GM12891 (cell line): ENCODE data around the gene ADAM10.

Experiments
- DNase-seq: peaks from one replicate; pipeline ENCODE4 v3.0.0; 2011; ENCODE audit warnings: low spot score; ENCODE audit not compliant: insufficient read length
- FAIRE-seq: peaks from 2 replicates; lab custom pipeline; 2011; peaks lifted over from hg19 to GRCh38; lab: Jason Lieb, UNC
- PAX5 ChIP-seq: IDR thresholded peaks from 2 replicates; pipeline ENCODE4 v1.6.1; 2011; ENCODE audit warnings: low read length, moderate library complexity, mild to moderate bottlenecking; ENCODE audit not compliant: insufficient read depth, severe bottlenecking
- POLR2A ChIP-seq: IDR thresholded peaks from 2 replicates; pipeline ENCODE4 v1.6.1; 2011; ENCODE audit warnings: low read depth, low read length, control low read depth
- POLR2AphosphoS5 ChIP-seq: IDR thresholded peaks from 2 replicates; pipeline ENCODE4 v1.6.1; 2011; ENCODE audit warnings: low read depth, low read length, control low read depth
- POU2F2 ChIP-seq: IDR thresholded peaks from 2 replicates; pipeline ENCODE4 v1.6.1; 2011; ENCODE audit warnings: low read depth, mild to moderate bottlenecking, control low read depth, low read length, moderate library complexity
- SPI1 ChIP-seq: IDR thresholded peaks from 2 replicates; pipeline ENCODE4 v1.6.1; 2011; ENCODE audit warnings: low read depth, low read length, control low read depth
- TAF1 ChIP-seq: IDR thresholded peaks from 2 replicates; pipeline ENCODE4 v1.6.1; 2011; ENCODE audit warnings: low read depth, low read length, control low read depth

Gene ADAM10

DNA sequence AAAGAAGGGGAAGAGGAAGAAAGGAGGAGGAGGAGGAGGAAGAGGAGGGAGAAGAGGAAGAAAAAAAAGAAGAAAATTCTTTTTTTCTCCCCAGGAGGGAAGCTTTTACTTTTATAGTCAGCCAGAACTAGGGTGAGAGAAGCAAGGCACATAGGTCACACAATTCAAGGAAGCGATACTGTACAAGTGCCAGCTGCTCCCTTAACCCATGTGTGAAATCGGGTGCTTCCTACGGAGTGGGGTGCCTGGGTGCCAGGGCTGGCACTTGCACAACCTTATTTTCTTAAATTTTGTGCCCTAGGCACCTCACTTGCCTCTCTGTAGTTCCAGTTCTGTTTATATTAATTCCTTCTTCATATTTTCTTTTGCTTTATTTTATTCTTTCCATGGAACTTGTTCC lies 167.3 kb downstream of the ADAM10 start:
- FAIRE-seq: no peak
- DNase-seq: no peak
- no peak for TF ChIP-seq TAF1
- TF ChIP-seq SPI1: no peak
- no peak for TF ChIP-seq PAX5

GRCh38 chr15:58576657-58577056 lies 172.8 kb downstream of the ADAM10 start:
- TF ChIP-seq POLR2AphosphoS5: no peak
- no peak for TF ChIP-seq POLR2A
- no peak for TF ChIP-seq PAX5
- TF ChIP-seq POU2F2: no peak
- no peak for TF ChIP-seq SPI1
- TF ChIP-seq TAF1: no peak
- FAIRE-seq: no peak
- DNase-seq: no peak

DNA sequence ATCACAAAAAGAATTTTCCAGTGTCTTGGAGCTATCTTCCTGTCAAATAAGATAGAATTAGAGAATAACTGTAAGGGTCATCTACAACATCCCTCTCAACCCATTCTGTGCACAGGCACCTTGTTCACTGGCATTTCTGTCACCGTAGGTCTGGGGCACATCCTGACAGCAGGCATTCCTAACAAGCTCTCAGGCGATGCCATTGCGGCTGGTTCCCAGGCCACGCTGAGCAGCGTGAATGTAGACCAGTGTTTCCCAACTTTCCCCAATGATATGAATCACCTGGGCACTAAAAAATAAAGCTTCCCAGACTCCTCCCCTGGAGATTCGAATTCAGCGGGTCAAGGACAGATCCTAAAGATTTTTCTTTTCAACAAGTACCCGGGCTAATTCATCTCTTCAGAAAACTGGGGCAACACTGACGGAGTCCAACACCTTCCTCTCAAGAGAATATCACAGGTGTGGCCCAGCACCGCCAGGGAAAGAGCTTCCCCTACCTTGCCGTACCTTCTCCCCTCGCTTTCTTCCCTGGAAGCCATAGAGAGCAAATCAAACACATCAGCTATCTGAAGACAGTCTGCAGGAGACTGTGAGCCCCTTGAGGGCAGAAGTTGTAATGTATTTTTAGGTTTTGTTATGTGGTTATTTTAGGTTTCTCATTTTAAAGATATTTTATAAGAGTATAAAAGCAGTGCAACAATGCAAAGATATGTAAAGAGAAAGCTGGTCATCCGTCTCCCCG lies 174.3 kb downstream of the ADAM10 start:
- FAIRE-seq: no peak
- no peak for DNase-seq
- no peak for TF ChIP-seq SPI1
- no peak for TF ChIP-seq PAX5
- no peak for TF ChIP-seq POLR2AphosphoS5
- TF ChIP-seq POU2F2: no peak
- TF ChIP-seq TAF1: no peak
- no peak for TF ChIP-seq POLR2A

DNA sequence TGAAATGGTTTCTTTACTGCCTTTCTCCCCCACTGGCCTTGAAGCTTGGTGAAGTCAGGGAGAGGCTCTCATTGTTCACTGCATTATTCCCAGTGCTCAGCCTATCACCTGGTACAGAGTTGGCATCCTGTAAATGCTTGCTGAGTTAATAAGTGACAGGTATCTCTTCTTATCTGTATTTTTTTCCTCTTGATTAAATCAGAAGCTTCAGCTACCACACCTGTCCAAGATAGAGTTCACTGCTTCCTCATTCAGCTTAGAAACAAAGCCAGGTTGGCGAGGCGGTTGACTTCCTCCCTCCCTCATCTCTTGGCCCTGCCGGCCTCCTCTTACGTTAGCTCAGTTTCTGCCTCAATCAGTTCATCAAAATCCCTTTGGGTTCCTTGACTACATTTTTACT lies 174.9 kb downstream of the ADAM10 start:
- TF ChIP-seq TAF1: no peak
- peak; percentile 49; the same call in 1 of the 2 replicates for TF ChIP-seq SPI1
- no peak for TF ChIP-seq POLR2A
- TF ChIP-seq PAX5: no peak
- FAIRE-seq (peak; percentile 33), DNase-seq (no peak)

DNA sequence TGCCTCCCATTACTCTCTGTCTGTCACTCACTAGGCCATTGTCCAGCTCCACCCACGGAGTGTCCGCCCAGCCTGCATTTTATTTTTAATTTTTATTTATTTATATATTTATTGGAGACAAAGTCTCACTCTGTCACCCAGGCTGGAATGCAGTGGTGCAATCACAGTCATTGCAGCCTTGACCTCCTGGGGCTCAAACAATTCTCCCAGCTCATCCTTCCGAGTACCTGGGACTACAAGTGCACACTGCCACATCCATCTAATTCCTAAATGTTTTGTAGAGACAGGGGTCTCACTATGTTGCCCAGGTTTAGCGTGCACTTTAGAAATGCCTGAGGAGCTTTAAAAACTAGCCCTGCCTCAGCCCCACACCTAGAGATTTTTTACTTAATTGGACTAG lies 176.2 kb downstream of the ADAM10 start:
- DNase-seq (no peak), FAIRE-seq (no peak)
- TF ChIP-seq POU2F2 (no peak), TAF1 (no peak), POLR2A (no peak), PAX5 (no peak), POLR2AphosphoS5 (no peak), SPI1 (no peak)

DNA sequence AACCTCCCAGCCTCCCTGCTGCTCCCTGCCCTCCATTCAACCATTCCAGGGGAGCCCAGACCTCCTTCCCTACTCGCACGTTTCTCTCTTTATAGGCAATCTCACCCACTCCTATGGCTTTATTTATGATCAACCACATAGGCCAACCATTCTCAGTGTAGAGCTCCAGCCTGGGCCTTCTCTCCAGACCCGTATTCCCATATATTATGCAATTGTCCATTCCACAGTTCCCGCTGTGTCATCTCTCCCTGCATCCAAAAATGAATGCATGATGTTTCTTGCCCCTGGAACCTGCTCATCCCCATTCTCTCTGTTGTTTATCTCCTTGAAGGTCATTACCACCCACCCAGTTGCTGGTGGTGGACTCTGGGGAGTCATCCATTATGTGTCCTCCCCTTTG lies 177.0 kb downstream of the ADAM10 start:
- TF ChIP-seq TAF1 (no peak), SPI1 (no peak), POU2F2 (no peak), POLR2A (no peak), PAX5 (no peak), POLR2AphosphoS5 (no peak)
- DNase-seq (no peak), FAIRE-seq (no peak)

GRCh38 chr15:58571491-58571890 lies 178.0 kb downstream of the ADAM10 start:
- no peak for FAIRE-seq
- no peak for DNase-seq
- TF ChIP-seq TAF1: no peak
- no peak for TF ChIP-seq POLR2AphosphoS5
- TF ChIP-seq PAX5: no peak
- TF ChIP-seq SPI1: no peak
- TF ChIP-seq POLR2A: no peak
- no peak for TF ChIP-seq POU2F2

DNA sequence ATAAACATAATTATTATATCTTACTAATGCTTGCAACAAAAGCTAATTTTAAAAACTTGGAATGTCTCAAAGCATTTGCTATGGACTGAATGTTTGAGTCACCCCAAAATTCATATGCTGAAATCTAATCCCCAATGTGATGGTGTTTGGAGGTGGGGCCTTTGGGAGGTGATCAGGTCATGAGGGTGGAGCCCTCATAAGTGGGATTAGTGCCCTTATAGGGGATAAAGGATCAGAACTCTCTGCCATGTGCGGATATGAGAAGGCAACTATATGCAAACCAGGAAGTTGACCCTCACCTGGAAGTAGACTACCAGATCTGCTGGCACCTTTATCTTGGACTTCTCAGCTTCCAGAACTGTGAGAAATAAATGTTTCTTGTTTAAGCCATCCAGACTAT lies 180.1 kb downstream of the ADAM10 start:
- TF ChIP-seq PAX5 (no peak), POU2F2 (no peak), TAF1 (no peak), POLR2A (no peak), SPI1 (no peak), POLR2AphosphoS5 (no peak)
- DNase-seq (no peak), FAIRE-seq (no peak)

DNA sequence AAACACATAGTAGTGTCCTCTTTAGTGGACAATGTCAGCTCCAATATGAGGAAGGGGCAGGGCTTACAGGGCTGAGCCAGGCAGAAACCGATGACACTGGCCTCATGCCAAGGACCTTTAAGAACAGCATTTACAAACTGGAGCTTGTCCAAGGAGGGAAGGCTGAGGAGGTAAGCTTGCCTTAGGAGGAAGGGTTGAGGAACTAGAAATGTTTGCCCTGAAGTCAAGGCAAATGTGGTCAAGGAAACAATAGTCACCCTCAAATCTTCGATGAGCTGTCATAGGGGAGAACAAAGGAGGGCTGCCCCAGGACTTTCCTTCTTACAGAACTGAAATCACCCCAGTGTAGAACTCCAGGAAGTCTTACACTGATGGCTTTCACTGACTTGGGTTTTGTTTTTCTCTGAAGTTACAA lies 181.3 kb downstream of the ADAM10 start:
- DNase-seq (no peak), FAIRE-seq (peak; percentile 72)
- TF ChIP-seq PAX5 (no peak), TAF1 (no peak), POLR2AphosphoS5 (no peak), POU2F2 (no peak), POLR2A (no peak), SPI1 (no peak)

- TF ChIP-seq POLR2A: no peak
- no peak for TF ChIP-seq POLR2AphosphoS5
- no peak for TF ChIP-seq SPI1
- TF ChIP-seq POU2F2: no peak
- no peak for TF ChIP-seq PAX5
- TF ChIP-seq TAF1: no peak
- FAIRE-seq: no peak
- no peak for DNase-seq
Observed at GRCh38 chr15:58566029-58566428, 183.5 kb downstream of the ADAM10 start.
